PC-9 (cell line): Measurements from ENCODE around the gene NRGN. TPM values are rescaled to one million over a fixed set of nuclear protein-coding genes. Genes with fewer than 3 reads are reported as not detected.

ENCODE experiments used
- BruUV-seq: library from RNA; stranded (reverse); fragments of 400-500 nt; replicated peaks from 2 replicates; lab custom pipeline; 2021; lab: Mats Ljungman, UMichigan
- CTCF ChIA-PET: fragments of 300-600 bp; sonication (Branson Sonifier 250); formaldehyde crosslinking; loops from one replicate; lab custom pipeline; 2022; ENCODE audit warnings: antibody characterized with exemption; lab: Charles Lee
- POLR2A ChIA-PET: fragments of 300-600 bp; sonication (Branson Sonifier 250); formaldehyde crosslinking; loops from one replicate; lab custom pipeline; 2022; ENCODE audit warnings: antibody characterized with exemption; ENCODE audit not compliant: unreplicated experiment; lab: Charles Lee
- DNase-seq, 2 experiments: peaks; one replicate each; pipeline versions ENCODE4 v3.0.0 to v3.0.0-alpha.2; 2015 to 2022; ENCODE audit warnings: mixed read lengths in 1 of 2
- H2AFZ ChIP-seq: fragments of 200-600 bp; sonication (generic); 2 replicates; pipeline ENCODE4 v1.8.1; 2017; ENCODE audit warnings: antibody characterized with exemption
- H3F3A ChIP-seq: fragments of 200-600 bp; sonication (generic); 2 replicates; pipeline ENCODE4 v1.8.1; 2017; ENCODE audit warnings: antibody characterized with exemption, mild to moderate bottlenecking, low read depth; ENCODE audit not compliant: insufficient read depth
- H3K27ac ChIP-seq: fragments of 200-600 bp; sonication (generic); 2 replicates; pipeline ENCODE4 v1.6.1; 2016; ENCODE audit warnings: mixed run types
- H3K27me3 ChIP-seq: fragments of 200-600 bp; sonication (generic); 2 replicates; pipeline ENCODE4 v1.6.1; 2016; ENCODE audit warnings: low read depth, mixed run types; ENCODE audit not compliant: insufficient read depth
- H3K36me3 ChIP-seq: fragments of 200-600 bp; sonication (generic); 2 replicates; pipeline ENCODE4 v1.6.1; 2016; ENCODE audit warnings: low read depth, mixed run types
- H3K4me1 ChIP-seq: fragments of 200-600 bp; sonication (generic); replicated peaks from 2 replicates; pipeline ENCODE4 v1.6.1; 2016; ENCODE audit warnings: mixed run types; ENCODE audit not compliant: insufficient read depth
- H3K4me2 ChIP-seq: fragments of 200-600 bp; sonication (generic); 2 replicates; pipeline ENCODE4 v1.6.1; 2017; ENCODE audit warnings: mixed run types
- H3K4me3 ChIP-seq: fragments of 200-600 bp; sonication (generic); 2 replicates; pipeline ENCODE4 v1.6.1; 2016; ENCODE audit warnings: mixed run types
- H3K79me2 ChIP-seq: fragments of 200-600 bp; sonication (generic); 2 replicates; pipeline ENCODE4 v1.6.1; 2017; ENCODE audit warnings: low read depth, mixed run types
- H3K9me2 ChIP-seq: fragments of 200-600 bp; sonication (generic); 2 replicates; pipeline ENCODE4 v1.8.1; 2017; ENCODE audit warnings: mild to moderate bottlenecking; ENCODE audit not compliant: insufficient read depth
- H3K9me3 ChIP-seq: fragments of 200-600 bp; sonication (generic); 2 replicates; pipeline ENCODE4 v1.8.1; 2016; ENCODE audit warnings: low read depth; ENCODE audit not compliant: insufficient read depth
- H4K20me1 ChIP-seq: fragments of 200-600 bp; sonication (generic); 2 replicates; pipeline ENCODE4 v1.8.1; 2017; ENCODE audit not compliant: insufficient read depth
- EZH2 ChIP-seq: fragments of 200-600 bp; sonication (generic); IDR thresholded peaks from 2 replicates; pipeline ENCODE4 v1.8.0; 2017; ENCODE audit warnings: antibody characterized with exemption, low read depth
- intact Hi-C: fragments of 100-400 bp; cut with micrococcal nuclease; formaldehyde crosslinking; loops from one replicate; pipeline ENCODE4 v1.10.0; 2022; ENCODE audit not compliant: unreplicated experiment
- total RNA-seq: library from RNA; stranded (reverse); gene quantifications from 2 replicates; pipeline ENCODE4 v1.2.3, GENCODE V29; 2021
- TF ChIP-seq, protein P1 (sequence below): fragments of 200-600 bp; sonication (generic); conservative IDR thresholded peaks from 2 replicates; pipeline ENCODE4 v1.6.1; 2017; ENCODE audit warnings: mixed run types, antibody characterized with exemption, mild to moderate bottlenecking, moderate library complexity

NRGN gene
- total RNA-seq, 1 experiment from 2014 or later, result 10.2 TPM

GRCh38 chr11:124724979-124725718 is 14.6 kb upstream of the NRGN start:
- Histone ChIP-seq H3K79me2 (no peaks in the 10 kb centered on the region), H4K20me1 (no peaks in the 10 kb centered on the region), H3K27ac (no peak overlapping the region), H3K36me3 (no peaks in the 10 kb centered on the region), H3K4me1 (no peaks in the 10 kb centered on the region), H3K4me3 (no peak overlapping the region), H3F3A (no peaks in the 10 kb centered on the region), H3K4me2 (no peak overlapping the region), H3K9me2 (no peaks in the 10 kb centered on the region), H3K27me3 (peaks cover 47% of the 10 kb centered on the region), H3K9me3 (no peaks in the 10 kb centered on the region), H2AFZ (no peak overlapping the region)
- ChIA-PET CTCF (no interaction called here), POLR2A (no interaction called here)
- DNase-seq, result no peak
- intact Hi-C loops, result no loop called here
- TF ChIP-seq EZH2, result no peak
- TF ChIP-seq, protein P1, sequence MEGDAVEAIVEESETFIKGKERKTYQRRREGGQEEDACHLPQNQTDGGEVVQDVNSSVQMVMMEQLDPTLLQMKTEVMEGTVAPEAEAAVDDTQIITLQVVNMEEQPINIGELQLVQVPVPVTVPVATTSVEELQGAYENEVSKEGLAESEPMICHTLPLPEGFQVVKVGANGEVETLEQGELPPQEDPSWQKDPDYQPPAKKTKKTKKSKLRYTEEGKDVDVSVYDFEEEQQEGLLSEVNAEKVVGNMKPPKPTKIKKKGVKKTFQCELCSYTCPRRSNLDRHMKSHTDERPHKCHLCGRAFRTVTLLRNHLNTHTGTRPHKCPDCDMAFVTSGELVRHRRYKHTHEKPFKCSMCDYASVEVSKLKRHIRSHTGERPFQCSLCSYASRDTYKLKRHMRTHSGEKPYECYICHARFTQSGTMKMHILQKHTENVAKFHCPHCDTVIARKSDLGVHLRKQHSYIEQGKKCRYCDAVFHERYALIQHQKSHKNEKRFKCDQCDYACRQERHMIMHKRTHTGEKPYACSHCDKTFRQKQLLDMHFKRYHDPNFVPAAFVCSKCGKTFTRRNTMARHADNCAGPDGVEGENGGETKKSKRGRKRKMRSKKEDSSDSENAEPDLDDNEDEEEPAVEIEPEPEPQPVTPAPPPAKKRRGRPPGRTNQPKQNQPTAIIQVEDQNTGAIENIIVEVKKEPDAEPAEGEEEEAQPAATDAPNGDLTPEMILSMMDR, result no peak
- no TSS peak for BruUV-seq

- CTCF ChIA-PET, result no interaction called here
Measured at GRCh38 chr11:124725719-124726105, 14.0 kb upstream of the NRGN start.

DNA sequence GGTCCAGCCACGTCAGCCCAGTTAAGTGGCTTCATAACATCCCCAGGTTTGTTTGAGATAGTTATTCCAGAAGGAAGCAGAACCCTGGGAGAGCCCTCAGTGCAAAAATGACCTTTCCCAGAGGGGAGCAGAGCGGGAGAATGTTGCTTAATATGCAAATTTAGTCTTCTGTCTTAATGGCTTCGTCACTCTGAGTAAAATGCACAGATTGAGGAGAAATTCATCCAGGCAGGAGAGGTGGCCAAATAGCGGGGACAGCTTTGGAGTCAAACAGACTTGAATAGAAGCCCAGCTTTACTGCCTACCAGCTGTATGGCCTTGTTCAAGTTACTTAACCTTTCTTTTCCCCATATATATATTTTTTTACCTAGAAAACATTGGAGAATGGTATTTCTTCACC is 12.3 kb upstream of the NRGN start:
- no peaks in the 10 kb centered on the region for H3F3A ChIP-seq
- H3K4me2 ChIP-seq, result no peak overlapping the region
- H3K4me1 ChIP-seq, result no peaks in the 10 kb centered on the region
- DNase-seq, result no peak
- peaks cover 27% of the 10 kb centered on the region for H3K27me3 ChIP-seq
- no peaks in the 10 kb centered on the region for H3K9me3 ChIP-seq
- no peaks in the 10 kb centered on the region for H3K36me3 ChIP-seq
- H3K79me2 ChIP-seq, result no peaks in the 10 kb centered on the region
- ChIA-PET CTCF (no interaction called here), POLR2A (no interaction called here)
- H3K4me3 ChIP-seq, result no peak overlapping the region
- no peak overlapping the region for H3K27ac ChIP-seq
- H3K9me2 ChIP-seq, result peaks cover 4% of the 10 kb centered on the region; the same call in 1 of the 2 replicates
- no TSS peak for BruUV-seq
- TF ChIP-seq EZH2, result no peak
- TF ChIP-seq, protein P1, result no peak
- no peak overlapping the region for H2AFZ ChIP-seq
- H4K20me1 ChIP-seq, result no peaks in the 10 kb centered on the region
- intact Hi-C loops, result no loop called here

More at GRCh38 chr11:124725719-124726105, 14.0 kb upstream of the NRGN start:
- no peaks in the 10 kb centered on the region for H3K4me1 ChIP-seq
- H2AFZ ChIP-seq, result no peak overlapping the region
- H3K4me3 ChIP-seq, result no peak overlapping the region
- intact Hi-C loops, result no loop called here
- no peak overlapping the region for H3K4me2 ChIP-seq
- DNase-seq, result no peak
- H4K20me1 ChIP-seq, result no peaks in the 10 kb centered on the region
- H3K79me2 ChIP-seq, result no peaks in the 10 kb centered on the region
- H3F3A ChIP-seq, result no peaks in the 10 kb centered on the region
- TF ChIP-seq, protein P1, result no peak
- TF ChIP-seq EZH2, result no peak
- no peaks in the 10 kb centered on the region for H3K36me3 ChIP-seq
- POLR2A ChIA-PET, result no interaction called here
- H3K9me3 ChIP-seq, result no peaks in the 10 kb centered on the region
- H3K9me2 ChIP-seq, result no peaks in the 10 kb centered on the region
- no peak overlapping the region for H3K27ac ChIP-seq
- peaks cover 42% of the 10 kb centered on the region for H3K27me3 ChIP-seq
- no TSS peak for BruUV-seq
